HG03196 (cell line): ENCODE measurements around the gene PIK3R2.
A peak's percentile ranks its signal among the peaks of the same experiment; 100 is the strongest.

Experiments used
- ATAC-seq: cut with Tn5 transposase; IDR thresholded peaks from one replicate; pipeline ENCODE4 v1.9.1; 2021; ENCODE audit not compliant: unreplicated experiment

The PIK3R2 gene

DNA sequence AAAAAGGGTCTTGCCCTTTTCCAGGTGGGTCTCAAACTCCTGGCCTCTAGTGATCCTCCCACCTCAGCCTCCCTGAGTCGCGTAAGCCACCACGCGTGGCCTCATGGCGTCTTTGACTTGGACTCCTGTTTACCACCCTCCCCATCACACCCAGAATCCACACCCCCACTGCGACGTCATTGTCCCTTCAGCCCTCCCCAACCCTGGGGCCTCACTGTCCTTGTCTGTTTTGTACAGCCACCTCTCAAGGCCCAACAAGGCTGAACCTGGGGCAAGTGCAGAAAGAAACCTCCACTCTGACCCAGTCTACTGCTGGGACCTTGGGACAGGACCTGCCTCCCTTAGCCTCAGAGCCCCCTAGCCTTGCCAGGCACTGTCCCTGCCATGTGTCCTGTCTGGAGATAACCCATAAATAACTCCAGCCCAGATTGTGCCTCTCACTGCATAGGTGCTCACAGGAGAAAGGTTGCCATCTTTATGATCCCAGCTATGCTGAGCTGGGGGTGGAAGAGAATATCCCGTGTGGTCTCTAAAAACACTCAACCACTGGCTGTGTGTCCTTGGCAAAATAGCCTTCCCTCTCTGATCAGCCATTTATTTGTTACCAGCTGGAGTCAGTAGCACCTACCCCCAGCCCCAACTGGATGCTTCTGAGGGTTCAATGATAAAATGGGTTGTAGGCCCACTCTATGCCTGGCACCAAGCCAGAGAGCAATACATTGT is 18.8 kb downstream of the PIK3R2 start:
- no peak for ATAC-seq

DNA sequence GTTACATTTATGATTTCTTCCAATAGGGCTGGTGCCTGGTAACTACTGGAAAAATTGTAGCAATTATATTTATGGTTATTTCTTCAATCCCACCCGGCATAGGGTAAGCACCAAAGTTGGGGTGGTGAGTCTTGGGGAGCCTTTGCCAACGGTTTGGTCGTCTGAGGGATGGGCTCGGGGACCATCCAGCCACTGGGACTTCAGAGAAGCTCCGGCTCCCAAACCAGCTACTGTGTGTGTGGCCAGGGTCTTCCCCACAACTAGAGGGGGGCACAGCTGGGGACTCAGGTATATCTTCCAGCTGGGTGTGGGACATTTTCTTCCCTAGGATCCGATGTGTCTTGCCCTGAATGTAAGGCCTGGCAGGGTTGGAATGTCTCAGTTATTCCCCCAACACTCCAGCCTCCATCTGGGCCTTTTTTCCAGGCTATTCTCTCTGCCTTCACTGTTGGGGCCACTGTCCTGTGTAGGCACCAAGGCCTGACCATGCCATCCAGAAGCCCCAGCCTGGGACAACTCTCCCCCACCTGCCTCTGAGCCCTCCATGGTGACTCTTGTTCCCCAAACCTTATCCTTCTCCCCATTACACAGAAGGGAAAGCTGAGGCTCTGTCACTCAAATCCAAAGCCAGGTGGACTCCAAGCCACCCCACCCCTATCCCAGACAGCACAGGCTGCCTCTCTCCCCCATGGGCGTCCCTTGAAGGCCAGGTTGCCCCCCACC is 19.5 kb downstream of the PIK3R2 start:
- no peak for ATAC-seq

DNA sequence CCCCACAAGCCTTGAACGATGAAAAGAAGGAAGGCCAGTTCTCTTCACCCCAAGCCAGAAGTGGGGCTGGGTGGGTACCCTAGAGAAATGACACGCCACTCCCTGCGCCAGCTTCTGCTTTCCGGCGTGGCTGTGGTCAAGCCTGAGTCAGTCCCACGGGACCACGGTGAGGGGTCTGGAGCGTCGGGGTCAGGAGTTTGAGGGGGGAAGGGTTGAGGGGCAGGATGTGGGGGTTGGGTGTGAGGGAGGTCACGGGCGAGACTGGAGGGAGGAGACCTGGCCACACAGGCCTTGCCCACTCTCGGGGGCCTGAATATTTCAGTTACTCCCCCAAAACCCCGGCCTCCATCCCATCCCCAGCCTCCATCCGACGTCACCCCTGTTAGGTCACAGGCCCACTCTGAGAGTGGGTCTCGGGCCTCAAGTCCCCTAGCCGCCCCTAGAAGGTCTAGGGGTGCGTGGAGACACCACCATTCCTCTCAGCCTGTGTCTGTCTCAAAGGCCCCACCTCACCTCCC is 20.1 kb downstream of the PIK3R2 start:
- peak; percentile 13 for ATAC-seq

GRCh38 chr19:18173572-18174288 is 20.8 kb downstream of the PIK3R2 start, which contains the start of gene IFI30:
Gene IFI30, plus strand, starts transcription at chr19:18173813. Its CDS starts 29 bp downstream, at chr19:18173842.
- peak; percentile 44 for ATAC-seq

DNA sequence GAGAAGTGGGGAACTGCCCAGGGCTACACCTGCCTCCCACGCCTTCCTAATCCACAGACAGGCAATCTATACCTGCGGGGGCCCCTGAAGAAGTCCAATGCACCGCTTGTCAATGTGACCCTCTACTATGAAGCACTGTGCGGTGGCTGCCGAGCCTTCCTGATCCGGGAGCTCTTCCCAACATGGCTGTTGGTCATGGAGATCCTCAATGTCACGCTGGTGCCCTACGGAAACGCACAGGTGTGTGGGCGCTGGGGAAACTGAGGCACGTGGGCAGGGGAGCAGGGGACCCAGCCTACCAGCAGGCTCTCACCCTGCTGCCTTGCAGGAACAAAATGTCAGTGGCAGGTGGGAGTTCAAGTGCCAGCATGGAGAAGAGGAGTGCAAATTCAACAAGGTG is 22.0 kb downstream of the PIK3R2 start:
- ATAC-seq = no peak

- ATAC-seq = no peak
Measured at GRCh38 chr19:18176367-18177310, 23.7 kb downstream of the PIK3R2 start.

DNA sequence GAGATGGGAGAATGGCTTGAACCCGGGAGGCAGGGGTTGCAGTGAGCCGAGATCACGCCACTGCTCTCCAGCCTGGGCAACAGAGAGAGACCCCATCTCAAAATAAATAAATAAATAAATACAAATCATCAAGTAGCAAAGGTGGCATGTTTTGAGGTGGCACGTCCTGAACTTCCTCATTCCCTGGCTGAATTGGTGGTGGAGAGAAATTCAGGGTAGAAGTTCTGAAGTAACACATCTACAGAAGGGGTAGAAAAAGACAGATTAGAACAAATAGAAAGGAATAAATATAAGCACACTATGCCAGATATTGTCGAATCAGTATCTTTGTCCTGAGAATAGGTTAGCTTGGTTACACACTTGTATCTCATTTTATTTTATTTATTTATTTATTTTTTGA is 27.0 kb downstream of the PIK3R2 start:
- no peak for ATAC-seq

DNA sequence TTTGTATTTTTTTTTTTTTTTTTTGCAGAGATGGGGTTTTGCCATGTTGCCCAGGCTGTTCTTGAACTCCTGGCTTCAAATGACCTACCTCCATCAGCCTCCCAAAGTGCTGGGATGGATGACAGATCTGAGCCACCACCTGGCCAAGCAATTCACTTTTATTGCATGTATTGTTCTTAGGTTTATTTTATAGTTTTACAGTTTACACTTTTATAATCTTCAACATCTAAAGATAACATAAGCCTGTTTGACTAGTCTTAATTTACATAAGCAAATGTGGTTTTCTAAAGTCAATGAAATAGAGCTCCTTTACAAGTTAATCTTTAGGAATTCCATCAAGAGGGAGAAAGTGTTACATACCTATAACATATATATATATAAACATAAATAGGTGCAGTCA is 30.6 kb downstream of the PIK3R2 start:
- ATAC-seq = no peak

DNA sequence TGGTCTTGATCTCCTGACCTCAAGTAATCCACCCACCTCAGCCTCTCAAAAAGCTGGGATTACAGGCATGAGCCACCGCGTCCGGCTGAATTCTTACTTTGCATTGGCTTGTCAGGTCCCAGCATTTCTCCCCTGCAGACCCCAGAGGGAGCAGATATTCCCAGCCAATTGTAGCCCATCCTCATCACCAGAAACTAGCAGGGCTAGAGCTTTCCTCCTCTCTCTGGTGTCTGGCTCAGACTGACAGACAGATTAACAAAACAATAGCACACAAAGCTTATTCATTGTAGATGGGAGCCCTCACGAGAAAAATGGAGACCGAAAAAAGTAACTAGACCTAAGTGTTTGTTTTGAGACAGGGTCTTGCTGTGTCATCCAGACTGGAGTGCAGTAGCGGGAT is 32.6 kb downstream of the PIK3R2 start:
- ATAC-seq = no peak

GRCh38 chr19:18190278-18190677 is 37.3 kb downstream of the PIK3R2 start:
- no peak for ATAC-seq

DNA sequence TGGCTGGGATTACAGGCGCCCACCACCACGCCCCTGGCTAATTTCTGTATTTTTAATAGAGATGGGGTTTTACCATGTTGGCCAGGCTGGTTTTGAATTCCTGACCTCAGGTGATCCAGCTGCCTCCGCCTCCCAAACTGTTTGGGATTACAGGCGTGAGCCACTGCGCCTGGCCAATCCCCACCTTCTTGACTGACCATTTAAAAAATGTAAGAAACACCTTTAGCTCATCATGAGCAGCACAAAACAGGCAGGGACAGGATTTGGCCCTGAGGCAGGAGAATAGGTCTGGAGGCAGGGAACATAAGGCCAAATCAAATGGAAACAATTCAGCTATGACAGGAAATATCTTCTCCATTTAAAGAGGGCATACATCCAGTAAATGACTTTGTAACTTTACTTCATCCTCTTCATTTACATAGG is 38.7 kb downstream of the PIK3R2 start:
- ATAC-seq = no peak

DNA sequence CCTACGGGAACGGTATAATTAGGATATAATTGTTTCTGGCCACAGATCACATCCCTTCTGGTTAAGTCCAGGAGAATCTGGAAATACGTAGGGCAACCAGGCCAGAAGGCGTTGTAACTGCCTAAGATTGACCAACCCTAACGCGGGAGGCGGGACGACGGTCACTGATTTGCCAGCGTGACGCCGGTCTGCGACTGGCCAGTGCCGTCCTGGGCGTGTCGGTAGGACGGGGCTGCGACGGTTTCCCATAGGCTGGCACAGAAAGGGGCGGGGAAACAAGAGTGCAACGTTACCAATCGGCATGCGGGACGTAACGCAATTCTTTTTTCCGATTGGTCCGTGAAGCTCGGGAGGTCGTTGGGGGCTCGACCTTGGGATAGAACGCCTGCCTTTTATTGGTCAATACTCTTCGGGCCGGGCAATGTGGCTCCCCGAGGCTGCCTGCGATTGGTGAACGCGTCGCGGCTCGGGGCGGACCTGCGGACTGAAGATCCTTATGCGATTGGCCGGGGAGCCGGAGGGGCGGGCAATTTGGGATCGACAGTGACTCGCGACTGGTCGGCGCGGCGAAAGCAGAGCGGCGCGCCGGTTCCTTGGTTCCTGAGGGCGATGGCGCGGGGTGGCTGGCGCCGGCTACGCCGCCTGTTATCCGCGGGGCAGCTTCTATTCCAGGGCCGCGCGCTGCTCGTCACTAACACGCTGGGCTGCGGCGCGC is 39.9 kb downstream of the PIK3R2 start, which contains the start of gene MPV17L2:
TSS of gene MPV17L2 (plus strand) at position 546 of the 715 bp plus-strand sequence. CDS start at position 610, 64 bp downstream.
- peak; percentile 78 for ATAC-seq

DNA sequence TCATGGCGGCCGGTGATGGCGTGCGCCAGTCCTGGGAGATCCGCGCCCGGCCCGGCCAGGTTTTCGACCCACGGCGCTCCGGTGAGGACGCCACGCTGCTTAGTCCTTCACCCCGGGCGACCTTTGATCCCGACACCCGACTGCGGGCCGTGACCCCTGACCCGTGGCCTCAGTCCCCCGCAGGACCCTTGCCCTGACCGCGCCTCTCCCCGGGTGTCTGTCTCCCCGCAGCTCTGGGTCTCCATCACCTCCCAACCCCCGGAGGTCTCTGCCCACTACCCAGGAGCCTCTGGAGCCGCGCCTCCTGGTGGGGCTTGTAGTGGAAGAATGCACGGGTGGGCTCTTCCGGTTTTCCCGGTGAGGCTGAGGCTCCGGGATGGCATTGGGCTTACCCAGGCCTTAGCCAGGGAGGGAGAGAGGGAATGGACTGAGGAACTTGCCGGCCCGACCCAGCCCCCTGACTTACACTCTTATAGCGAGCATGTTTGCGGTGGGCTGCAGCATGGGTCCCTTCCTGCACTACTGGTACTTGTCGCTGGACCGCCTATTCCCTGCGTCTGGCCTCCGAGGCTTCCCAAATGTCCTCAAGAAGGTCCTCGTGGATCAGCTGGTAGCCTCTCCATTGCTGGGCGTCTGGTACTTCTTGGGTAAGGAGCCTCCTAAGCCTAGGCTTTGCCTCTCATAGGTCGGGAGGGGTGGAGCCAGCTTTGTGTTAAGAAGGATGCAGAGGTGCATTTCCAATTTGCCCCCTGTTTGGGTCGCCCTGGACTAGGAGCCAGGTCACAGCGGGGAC is 40.6 kb downstream of the PIK3R2 start:
- ATAC-seq = no peak

GRCh38 chr19:18194181-18194530 is 41.2 kb downstream of the PIK3R2 start:
- no peak for ATAC-seq

- no peak for ATAC-seq
Measured at GRCh38 chr19:18194554-18195238, 41.7 kb downstream of the PIK3R2 start.

GRCh38 chr19:18196511-18196845 is 43.5 kb downstream of the PIK3R2 start:
- ATAC-seq = no peak

- ATAC-seq = no peak
Measured at GRCh38 chr19:18197306-18197705, 44.3 kb downstream of the PIK3R2 start.

GRCh38 chr19:18197941-18198340 is 45.0 kb downstream of the PIK3R2 start:
- no peak for ATAC-seq

GRCh38 chr19:18198374-18198773 is 45.4 kb downstream of the PIK3R2 start:
- ATAC-seq = no peak
